ENCODE data around the gene SLC43A3.

Gene SLC43A3

DNA sequence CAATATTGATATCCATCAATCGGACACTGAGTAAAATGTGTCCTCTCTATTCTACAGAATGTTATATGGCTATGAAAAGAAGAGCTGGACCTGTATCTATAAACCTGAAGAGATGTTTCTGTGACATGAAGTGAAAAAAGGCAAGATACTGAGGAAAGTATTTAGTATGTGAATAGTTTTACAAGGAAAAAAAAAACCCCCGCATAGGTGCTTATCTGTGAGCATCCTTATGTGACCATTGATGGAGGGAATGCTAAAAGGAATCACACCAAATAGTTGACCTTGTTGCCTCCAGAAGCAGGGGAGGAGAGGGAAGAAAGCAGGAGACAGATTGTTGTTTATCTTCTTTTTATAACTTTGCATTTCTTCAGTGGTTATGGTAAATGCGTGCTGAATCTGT, 35.8 kb downstream of the SLC43A3 start:
- FAIRE-seq: no peak
- no peak for DNase-seq (ENCODE audit: extremely low spot score, insufficient read length, low read depth)

DNA sequence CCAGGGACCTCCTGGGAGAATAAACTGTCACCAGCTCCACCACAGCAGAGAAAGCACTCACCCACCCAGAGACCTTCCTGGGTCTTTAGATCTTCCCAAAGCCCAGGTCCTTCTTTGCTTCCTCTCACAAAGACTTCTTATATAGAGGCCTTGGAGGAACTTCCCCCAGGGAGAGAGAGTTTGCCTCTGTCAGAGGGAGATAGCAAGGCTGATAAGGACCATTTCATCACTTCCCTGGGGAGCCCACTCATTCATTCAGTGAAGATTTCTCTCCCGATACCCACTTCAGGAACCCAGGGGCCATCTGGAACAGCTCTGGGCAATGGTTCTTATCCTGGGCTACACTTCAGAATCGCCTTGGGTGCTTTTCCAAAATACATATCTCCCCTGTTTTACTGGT, 36.4 kb downstream of the SLC43A3 start, which contains the start of gene PRG2:
Gene PRG2 (minus strand): TSS at position 116 of the 400 bp plus-strand sequence. CDS start 706 bp downstream, outside the sequence.
- no peak for FAIRE-seq

DNA sequence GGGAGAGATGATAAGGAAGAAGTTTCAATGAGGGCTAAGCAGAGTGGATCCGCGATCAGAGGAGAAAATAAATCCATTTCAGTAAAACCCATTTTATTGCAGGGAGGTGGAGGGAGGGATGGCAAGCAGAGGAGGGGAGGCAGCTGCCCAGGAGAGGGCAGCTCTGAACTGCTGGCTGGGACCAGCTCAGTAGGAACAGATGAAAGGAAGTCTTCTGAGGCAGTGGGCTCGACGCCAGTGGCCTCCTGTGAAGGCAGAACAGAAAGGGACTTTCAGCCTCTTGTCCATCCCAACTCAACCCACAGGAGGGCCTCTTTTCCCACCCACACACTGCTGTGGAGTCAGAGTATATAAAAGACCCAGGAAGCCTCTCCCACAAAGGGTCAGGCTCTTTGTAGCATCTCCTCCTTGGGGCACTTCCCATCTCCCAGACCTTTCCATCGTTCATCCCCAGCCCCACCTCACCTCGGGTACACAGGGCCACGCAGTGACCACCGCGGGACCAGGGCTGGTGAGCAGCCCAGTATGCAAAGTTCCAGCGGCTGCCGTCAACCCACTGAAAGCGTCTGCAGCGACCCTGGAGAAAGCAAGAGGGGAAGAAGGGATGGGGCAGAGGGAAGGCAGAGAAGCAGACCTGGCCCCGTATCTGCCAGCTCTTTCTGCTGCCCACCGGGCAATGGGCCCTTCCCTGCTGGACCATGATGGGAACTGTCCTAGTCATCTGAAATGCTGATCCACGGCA, 39.5 kb downstream of the SLC43A3 start:
- DNase-seq (ENCODE audit: extremely low spot score, insufficient read length, low read depth) (no peak), FAIRE-seq (no peak)

More for the DNA sequence above, 36.4 kb downstream of the SLC43A3 start, which contains the start of gene PRG2:
- no peak for DNase-seq (ENCODE audit: extremely low spot score, insufficient read length, low read depth)

DNA sequence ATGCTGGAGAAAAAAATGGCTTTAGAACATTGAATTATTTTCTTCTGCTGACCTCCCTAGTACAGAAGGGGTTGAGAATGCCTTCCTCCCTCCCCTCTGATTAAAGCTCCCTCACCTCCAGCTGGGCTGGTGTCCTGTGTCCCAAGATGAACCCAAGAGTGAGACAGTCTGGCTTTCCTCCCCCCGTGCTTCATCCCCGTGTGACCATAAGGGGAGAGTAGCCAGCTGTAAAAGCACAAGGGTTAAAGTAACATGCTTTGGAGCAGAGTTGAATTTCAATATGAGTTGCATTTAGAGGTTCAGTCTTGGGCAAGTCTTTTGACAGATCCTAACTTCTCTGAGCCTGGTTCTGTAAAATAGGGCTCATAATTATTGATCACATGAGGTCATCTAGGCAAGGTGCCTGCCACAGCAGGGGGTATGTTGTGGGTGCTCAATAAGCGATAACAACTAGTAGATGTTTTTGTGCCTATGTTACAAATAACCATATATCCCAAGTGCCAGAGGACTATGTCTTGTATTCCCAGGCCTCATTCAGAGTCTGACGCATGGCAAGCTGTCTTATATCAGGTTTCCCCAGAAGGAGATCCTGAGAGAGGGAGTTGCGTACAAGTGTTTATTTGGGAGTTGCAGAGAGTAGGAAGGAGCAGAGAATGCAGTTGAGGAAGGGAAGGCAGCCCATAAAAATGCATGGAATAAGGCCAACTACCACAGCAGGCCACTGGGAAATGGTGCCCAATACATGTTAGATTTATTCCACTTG, 40.6 kb downstream of the SLC43A3 start:
- DNase-seq (ENCODE audit: extremely low spot score, insufficient read length, low read depth) (no peak), FAIRE-seq (no peak)

DNA sequence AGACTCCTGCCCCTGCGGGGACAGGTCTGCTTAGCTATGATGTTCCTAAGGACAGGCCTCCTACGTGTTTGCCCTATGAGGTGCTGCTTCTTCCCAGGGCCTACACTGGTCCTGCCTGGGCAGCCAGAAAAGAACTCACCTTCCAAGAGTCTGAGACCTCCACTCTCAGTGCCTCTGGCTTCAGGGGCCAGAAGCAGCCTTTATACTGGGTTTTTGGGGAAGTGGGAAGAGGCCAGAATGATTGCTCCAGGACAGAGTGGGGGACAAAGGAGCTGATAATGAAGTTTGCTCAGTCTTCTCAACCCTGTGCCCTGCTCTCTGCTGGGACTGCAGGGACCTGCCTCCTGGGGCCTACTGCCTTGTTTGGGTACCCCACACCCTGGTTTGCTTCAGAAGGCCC, 45.9 kb downstream of the SLC43A3 start, which contains the start of gene PRG3:
Gene PRG3 (minus strand): TSS at position 176 of the 400 bp plus-strand sequence. CDS start 442 bp downstream, outside the sequence.
- no peak for DNase-seq (ENCODE audit: extremely low spot score, insufficient read length, low read depth)
- FAIRE-seq: no peak

DNA sequence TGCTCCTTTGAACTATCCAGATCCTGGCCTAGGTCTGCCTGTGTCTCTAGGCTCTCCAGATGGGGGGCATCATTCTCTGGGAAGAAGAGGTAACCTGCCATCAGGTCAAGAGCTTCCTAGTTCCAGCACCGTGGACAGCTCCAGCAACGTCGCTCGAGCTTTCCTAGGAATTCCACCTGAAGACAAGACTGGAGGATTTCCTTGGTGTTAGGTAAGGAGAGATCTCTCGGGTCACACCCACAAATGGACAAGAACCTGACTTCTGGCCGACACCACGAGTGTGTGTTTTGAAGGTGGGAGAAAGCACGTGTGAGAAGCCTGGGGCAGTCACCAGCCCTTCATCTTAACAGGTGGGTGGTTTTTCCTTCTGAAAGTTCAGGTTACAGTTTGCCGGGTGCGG, 47.2 kb downstream of the SLC43A3 start:
- DNase-seq (ENCODE audit: extremely low spot score, insufficient read length, low read depth) (no peak), FAIRE-seq (no peak)

DNA sequence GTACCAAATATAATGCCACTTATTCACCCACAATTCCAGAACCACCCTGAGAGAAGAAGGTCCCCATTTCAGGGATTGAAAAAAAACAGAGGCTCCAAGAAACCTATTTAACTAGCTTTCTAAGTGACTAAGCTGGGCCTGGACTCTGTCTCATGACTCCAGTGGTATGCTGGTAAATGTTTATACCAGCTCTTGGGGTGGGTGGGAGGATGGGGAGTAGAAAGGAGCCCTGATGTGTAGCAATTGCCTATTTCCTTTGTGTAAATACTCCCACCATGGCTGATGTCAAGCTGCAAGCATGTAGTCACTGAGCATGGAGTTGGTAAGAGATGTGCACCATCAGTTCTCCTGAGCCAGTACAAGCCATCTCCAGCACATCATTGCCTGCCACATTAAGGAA, 48.7 kb downstream of the SLC43A3 start:
- FAIRE-seq (no peak), DNase-seq (ENCODE audit: extremely low spot score, insufficient read length, low read depth) (no peak)

DNA sequence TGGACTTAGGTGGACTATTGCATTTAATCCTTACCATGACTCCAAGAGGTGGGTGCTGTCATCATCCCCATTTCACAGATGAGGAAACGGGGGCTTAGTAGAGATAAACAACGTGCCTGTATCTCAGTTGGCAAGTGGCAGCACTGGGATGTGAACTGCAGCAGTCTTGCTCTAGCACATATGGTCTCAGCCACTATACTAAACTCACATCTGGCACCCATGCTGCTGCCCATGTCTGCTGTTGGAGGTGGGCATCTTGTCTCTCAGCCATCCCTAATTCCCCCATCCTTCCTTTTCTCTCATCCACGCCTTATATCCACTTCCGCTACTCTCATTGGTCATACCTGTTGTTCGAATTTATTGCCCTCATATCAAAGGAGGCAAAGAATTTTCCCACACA, 49.8 kb downstream of the SLC43A3 start:
- FAIRE-seq (no peak), DNase-seq (ENCODE audit: extremely low spot score, insufficient read length, low read depth) (no peak)

DNA sequence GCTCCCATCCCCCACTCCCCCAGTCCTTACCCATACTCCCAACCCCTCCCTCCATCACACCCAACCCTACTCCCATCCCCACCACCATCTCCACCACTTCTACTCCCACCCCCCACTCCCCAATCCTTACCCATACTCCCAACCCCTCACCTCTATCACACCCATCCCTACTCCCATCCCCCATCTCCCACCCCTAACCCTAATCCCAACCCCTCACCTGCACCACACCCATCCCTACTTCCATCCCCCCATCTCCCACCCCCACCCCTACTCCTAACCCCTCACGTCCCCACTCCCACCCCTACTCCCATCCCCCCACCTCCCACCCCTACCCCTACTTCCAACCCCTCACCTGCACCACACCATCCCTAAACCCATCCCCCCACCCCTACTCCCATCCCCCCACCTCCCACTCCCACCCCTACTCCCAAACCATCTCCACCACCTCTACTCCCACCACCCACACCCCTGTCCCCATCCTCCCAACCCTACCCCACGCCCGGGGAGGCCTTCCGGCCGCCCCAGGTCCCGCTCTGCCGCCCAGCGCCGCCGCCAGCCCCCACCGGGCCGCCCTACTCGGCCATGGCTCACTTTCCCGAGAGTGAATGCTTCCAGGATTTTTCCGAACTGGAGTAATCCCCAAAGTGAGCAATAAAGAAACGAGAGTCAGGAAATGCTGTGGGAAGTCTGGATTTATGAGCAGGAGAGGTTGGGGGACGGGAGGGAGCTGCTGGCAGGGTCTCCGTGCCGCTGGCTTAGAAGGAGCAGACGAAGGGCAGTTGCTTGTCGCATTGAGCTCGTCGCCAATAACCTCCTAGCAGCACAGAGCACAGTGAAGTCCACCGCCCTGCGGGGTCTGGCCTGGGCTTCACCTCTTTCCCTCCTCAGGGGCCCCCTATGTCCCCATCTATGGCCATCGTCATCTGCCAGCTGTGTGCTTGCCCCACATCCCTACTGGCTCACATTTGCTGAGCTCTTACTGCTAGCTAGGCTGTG, 50.5 kb downstream of the SLC43A3 start:
- FAIRE-seq (no peak), DNase-seq (ENCODE audit: extremely low spot score, insufficient read length, low read depth) (no peak)

DNA sequence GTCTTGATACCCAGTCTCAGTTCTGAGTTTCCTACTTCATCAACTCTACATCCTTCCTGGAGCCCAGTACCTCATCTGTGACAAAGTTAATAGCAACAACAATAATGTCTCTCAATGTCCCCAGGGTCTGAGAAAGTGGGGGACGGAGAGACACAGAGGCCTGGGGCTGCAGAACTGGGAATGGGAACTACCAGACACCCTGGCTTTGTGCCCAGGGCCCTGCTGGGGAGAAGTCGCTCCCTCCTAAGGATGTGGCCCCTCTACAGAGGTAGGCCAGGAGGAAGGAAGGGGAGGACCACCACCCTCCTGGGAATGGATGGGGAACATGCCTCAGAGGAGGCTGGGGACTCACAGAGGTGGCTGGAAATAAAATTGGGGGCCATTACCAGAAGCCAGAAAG, 51.4 kb downstream of the SLC43A3 start:
- DNase-seq (ENCODE audit: extremely low spot score, insufficient read length, low read depth) (no peak), FAIRE-seq (no peak)

DNA sequence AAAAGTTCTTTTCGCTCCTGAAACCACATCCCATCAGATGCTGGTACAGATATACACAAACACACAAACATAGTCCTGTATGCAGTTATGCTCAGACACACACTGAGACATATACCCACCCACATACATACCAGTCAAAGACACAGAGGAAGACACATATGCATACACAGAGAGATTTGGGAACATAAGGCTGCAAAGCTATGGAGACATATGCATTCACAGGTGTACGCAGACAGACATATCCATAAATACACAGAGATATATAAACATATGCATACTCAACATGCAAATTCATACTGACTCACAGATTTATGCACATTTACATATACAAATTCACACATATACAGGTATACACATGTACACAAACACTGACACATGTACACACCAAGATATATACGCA, 52.0 kb downstream of the SLC43A3 start:
- FAIRE-seq: no peak

DNA sequence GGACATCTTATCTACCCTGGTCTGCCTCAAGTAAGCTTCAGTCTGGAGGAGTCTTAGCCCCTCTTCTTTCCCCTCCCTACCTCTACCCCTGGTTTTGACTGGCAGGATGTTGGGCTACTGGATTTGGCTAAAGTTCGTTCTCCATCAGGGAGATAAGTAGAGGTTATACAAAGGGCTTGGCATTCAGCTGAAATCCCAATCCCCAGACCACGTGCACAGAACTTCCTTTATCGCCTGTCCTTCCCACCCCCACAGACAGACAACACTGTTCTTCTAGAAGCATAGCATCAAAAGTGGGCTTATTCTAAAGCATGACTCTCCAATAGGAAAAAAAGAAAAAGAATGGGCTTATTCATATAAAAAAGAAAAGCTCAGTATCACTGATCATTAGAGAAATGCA, 53.8 kb downstream of the SLC43A3 start:
- FAIRE-seq: no peak
- DNase-seq (ENCODE audit: extremely low spot score, insufficient read length, low read depth): no peak

More for the DNA sequence above, 52.0 kb downstream of the SLC43A3 start:
- no peak for DNase-seq (ENCODE audit: extremely low spot score, insufficient read length, low read depth)

DNA sequence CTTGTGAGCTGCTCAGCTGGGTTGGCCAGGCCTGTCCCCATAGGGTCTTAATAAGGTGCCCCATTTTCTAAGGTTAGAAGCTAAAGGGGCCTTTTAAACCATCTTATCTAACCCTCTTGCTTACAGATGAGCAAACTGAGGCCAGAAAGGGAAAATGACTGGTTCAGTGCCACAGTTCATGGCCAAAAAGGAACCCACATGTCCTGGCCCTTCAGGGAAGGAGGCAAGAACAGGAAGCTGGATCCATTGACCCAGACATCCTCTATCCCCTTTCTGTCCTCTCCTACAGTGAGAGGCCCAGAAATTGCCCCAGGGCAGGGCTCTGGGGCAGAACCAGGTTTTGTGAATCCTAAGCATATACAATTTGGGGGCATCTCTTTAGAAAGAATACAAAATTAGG, 56.0 kb downstream of the SLC43A3 start:
- FAIRE-seq (no peak), DNase-seq (ENCODE audit: extremely low spot score, insufficient read length, low read depth) (no peak)

DNA sequence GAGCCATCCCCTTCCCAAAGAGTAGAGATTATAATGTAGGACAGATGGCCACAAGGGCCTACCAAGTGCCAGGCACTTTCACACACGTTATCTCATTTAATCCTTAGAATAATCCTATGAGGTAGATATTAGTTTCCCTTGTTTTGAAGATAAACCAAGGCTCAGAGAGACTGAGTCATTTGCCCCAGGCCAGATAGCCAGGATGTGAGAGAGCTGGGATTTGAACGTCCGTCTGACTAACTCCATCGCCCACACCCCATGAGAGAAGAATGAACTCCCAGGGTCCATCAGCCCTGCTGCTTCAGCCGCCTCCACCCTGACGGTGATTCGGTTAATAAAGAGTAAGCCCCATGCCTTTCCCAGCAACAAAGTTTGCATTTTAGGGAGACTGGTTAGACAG, 56.7 kb downstream of the SLC43A3 start:
- FAIRE-seq (no peak), DNase-seq (ENCODE audit: extremely low spot score, insufficient read length, low read depth) (no peak)

DNA sequence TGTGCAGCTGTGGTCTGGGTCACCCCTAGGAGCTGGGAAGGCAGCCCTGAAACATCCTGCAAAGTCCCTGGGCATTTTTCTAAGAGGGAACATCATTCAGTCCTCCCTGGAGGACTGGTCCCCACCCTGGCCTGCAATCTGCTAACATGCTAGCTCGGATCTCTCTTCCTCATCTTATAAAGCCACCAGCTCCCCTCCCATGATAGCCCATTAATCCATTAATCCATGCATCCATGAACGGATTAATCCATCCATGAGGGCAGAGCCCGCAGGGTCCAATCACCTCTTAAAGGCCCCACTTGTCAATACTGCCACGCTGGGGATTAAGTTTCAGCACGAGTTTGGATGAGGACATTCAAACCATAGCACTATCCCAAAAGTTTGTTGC, 58.1 kb downstream of the SLC43A3 start:
- DNase-seq (ENCODE audit: extremely low spot score, insufficient read length, low read depth) (no peak), FAIRE-seq (no peak)

DNA sequence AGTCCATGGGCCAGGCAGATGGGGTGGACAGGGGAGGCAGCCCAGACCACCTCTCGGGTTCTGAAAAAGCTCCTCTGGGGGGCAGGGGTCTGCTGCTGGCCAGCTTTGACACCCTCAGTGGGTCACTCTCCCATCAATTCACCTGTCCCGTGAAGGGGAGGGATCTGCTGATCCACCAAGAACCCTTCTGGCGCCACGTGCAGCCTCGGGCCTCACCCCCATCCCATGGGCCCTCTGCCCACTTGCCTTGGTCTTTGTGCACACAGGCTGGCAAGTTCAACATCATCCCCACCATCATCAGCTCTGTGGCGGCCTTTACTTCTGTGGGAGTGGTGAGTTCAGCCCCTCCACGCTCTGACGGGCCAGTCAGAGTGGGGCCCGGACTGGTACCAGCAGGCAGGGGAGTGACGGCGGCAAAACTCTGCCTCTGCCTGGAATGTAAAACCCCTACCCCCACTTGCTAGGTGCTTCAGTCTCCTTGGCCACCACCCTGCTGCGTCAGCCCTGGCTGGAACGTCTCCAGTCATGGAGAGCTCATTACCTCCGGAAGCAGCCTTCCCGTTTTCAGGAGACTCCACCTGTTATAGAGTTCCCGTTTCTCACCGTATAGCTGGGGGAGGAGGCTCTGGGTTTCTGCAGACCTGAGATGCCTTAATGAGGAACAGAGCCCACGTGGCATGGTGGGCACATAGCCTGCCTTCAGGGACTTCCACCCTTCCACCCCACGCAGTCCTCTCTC, 58.6 kb downstream of the SLC43A3 start:
- FAIRE-seq (no peak), DNase-seq (ENCODE audit: extremely low spot score, insufficient read length, low read depth) (no peak)

DNA sequence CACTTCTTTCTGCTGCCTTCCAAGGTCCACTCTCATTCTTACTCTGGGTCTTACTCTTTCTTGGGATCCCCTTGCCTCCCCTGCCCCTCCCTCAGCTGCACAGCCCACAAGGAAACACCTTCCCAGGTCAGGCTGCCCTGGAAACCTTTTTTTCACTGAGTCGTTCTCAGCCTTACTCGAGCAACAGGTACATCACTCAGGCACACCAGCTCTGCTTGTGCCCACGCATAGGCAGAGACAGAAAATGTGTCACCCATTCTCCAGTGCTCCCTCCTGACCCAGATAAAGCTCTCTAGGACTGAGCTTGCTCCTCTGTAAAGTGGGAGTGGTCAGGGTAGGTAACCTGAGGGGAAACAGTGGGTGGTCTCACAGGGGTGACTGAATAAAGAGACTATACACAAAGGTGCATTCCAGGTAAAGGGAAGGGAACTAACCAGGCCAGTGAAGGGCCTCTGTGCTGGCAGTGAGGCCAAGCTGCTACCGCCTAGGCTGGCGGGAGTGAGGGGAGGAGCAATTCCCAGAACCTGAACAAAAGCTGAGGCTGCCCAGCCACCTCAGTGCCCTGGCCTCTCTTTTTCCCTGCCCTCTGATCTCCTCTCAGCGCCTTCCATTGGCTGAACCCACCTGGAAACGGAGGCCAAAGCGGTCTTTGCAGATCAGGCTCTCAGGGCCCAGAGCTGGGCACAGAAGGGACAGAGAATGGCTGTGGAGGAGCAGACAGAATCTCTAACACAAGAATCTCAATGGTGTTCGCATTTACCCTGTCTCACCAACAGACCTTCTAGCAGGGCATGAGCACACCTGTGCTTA, 61.9 kb downstream of the SLC43A3 start:
- no peak for FAIRE-seq

DNA sequence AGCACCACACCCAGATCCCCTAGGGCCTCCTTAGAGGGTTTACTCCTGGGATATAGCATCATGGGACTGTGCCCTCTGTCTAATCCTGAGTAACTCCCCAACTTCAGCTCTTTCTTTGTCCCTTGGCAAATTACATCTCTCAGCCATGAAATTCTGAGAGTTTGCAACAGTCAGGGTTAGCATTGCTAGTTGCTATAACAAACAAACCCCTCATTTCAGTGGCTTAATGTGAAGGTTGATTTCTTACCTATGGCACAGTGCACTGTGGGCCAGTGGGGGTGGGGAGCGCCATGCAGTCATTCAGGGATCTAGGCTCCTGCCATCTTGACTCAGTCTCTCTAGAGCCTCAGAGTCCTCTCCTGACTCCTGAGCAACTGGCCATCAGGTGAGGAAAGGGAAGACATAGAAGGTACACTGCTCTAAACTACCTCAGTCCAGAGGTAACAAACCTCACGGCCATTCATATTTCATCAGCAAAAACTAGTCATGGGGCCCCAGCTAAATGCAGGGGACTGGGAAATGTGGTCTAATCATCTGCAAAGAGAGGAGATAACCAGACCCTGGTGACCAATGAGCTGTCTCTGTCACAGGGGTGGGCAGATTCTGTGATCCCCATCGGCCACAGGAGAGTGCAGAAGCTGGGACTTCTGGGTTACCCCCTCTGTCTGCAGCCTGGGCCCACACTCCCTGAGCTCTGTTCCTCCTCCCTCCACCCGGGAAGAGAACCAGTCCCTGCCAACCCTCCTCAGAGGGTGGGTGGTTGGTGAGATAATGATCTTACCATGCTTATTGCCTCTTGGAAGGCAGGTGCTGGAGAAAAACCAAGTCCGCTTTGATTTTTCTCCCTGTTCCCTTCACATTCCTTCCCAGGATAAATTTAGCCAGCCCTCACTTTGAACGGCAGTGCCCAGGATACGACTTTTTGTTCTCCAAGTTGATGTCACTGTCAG, 63.5 kb downstream of the SLC43A3 start:
- FAIRE-seq (no peak), DNase-seq (ENCODE audit: extremely low spot score, insufficient read length, low read depth) (no peak)

More for the DNA sequence above, 61.9 kb downstream of the SLC43A3 start:
- DNase-seq (ENCODE audit: extremely low spot score, insufficient read length, low read depth): no peak

Measured in GM18507 (cell line).